Spleen (tissue), 11 donors: Measurements from ENCODE around the gene ZDHHC1. TPM values are rescaled to one million over a fixed set of nuclear protein-coding genes. Genes with fewer than 3 reads are reported as not detected.

Source experiments
- DNase-seq: peaks from one replicate; pipeline ENCODE4 v3.0.0-alpha.2; 2020
- H3K27ac ChIP-seq, 8 donors: fragments of 200-600 bp; sonication (generic) in 7 of 8; 1 replicate in 4 of 8; 2 replicates in 4 of 8; pipeline versions ENCODE4 v1.5.0 to v1.8.0; 2016 to 2021; ENCODE audit warnings: inconsistent platforms in 4 of 8, mild to moderate bottlenecking in 4 of 8, moderate library complexity in 1 of 8
- H3K27me3 ChIP-seq, 7 donors: fragments of 200-600 bp; sonication (generic) in 6 of 7; replicated peaks in 1 of 7; 1 replicate in 4 of 7; 2 replicates in 3 of 7; pipeline versions ENCODE4 v1.5.0 to v1.8.0; 2016 to 2021; ENCODE audit warnings: inconsistent platforms in 3 of 7, mild to moderate bottlenecking in 1 of 7
- H3K36me3 ChIP-seq, 6 donors: fragments of 200-600 bp; sonication (generic) in 5 of 6; 1 replicate in 4 of 6; 2 replicates in 2 of 6; pipeline versions ENCODE4 v1.5.0 to v1.8.0; 2016 to 2021; ENCODE audit warnings: inconsistent platforms in 2 of 6
- H3K4me1 ChIP-seq, 6 donors: fragments of 200-600 bp; sonication (generic) in 5 of 6; 1 replicate in 3 of 6; 2 replicates in 3 of 6; pipeline versions ENCODE4 v1.5.0 to v1.8.0; 2016 to 2021; ENCODE audit warnings: inconsistent platforms in 3 of 6
- H3K4me3 ChIP-seq, 8 donors: fragments of 200-600 bp; sonication (generic) in 7 of 8; 1 replicate in 4 of 8; 2 replicates in 4 of 8; pipeline versions ENCODE4 v1.5.0 to v1.8.0; 2016 to 2021; ENCODE audit warnings: inconsistent platforms in 4 of 8, mild to moderate bottlenecking in 4 of 8, moderate library complexity in 2 of 8
- H3K9me3 ChIP-seq, 8 donors: fragments of 200-600 bp; sonication (generic) in 7 of 8; 1 replicate in 4 of 8; 2 replicates in 4 of 8; pipeline versions ENCODE4 v1.5.0 to v1.8.0; 2016 to 2021; ENCODE audit warnings: inconsistent platforms in 4 of 8
- POLR2A ChIP-seq, 3 donors: fragments of 450-650 bp; IDR thresholded peaks; one replicate each; pipeline ENCODE4 v1.5.1; 2017; ENCODE audit warnings: antibody characterized with exemption in 3 of 3, mild to moderate bottlenecking in 1 of 3
- POLR2AphosphoS5 ChIP-seq, 3 donors: sonication (generic); formaldehyde crosslinking; IDR thresholded peaks; one replicate each; pipeline ENCODE4 v1.5.1; 2017; ENCODE audit warnings: antibody characterized with exemption in 3 of 3
- WGBS, 5 donors: extraction: QIAGEN DNeasy Blood & Tissue Kit in 3 of 5; methylation state at CpG; one replicate each; pipeline versions ENCODE4 v1.1.5 to v1.1.7; 2013 to 2018; 5-methylcytosine and 5-hydroxymethylcytosine counted together
- intact Hi-C: fragments of 100-400 bp; cut with DNase I; formaldehyde crosslinking; loops from one replicate; pipeline ENCODE4 v1.15.0; 2023; ENCODE audit warnings: low total_unique reads
- polyA plus RNA-seq, 3 donors: library from polyadenylated mRNA; stranded (reverse); fragments of 200-250 nt; gene quantifications; one replicate each; pipeline ENCODE4 v1.2.1, GENCODE V29; 2013
- total RNA-seq, 7 donors: library from RNA; depleted of rRNA in 3 of 7; stranded (reverse); fragments of >200 nt in 3 of 7; fragmentation: NEBNext Ultra II Directional in 4 of 7; extraction: Animal tissue kit (Norgen Biotek cat#: 25700) in 4 of 7; gene quantifications; one replicate each; pipeline versions ENCODE4 v1.1.0 to v1.2.1, GENCODE V29; 2016 to 2021
- TF ChIP-seq, protein P1 (sequence below), 11 experiments: fragments of 200-600 bp in 7 of 11; fragments of 450-650 bp in 4 of 11; sonication (generic) in 4 of 11; IDR thresholded peaks in 8 of 11; conservative IDR thresholded peaks in 3 of 11; 1 replicate in 7 of 11; 2 replicates in 4 of 11; pipeline versions ENCODE4 v1.4.0 to v1.8.0; 2016 to 2021; ENCODE audit warnings: antibody characterized with exemption in 11 of 11, inconsistent platforms in 4 of 11, mild to moderate bottlenecking in 1 of 11
- donor health status: healthy with polysubstance abuse.
- donor health status: DM: no; HTN: no; CAD: no; lungs with moderate emphysema.
- donor health status: DM: no; HTN: no; CAD: no.
- donor health status: Bipolar disorder and iron deficiency.
- donor health status: healthy.
- donor health status: DM: no; HTN: no; CAD: no.
- donor health status: DM: yes; HTN: yes; CAD: no.

The ZDHHC1 gene
- total and polyA plus RNA-seq, 10 donors: 2.1 to 31.2 (median 15.3) TPM

GRCh38 chr16:67396159-67397035, 19.9 kb downstream of the ZDHHC1 start:
- Histone ChIP-seq H3K4me3 (no peak overlapping the region), H3K9me3 (no peaks in the 10 kb centered on the region), H3K27me3 (peaks cover 0 to 60% (median 19%) of the 10 kb centered on the region in 7 donors), H3K36me3 (no peaks in the 10 kb centered on the region), H3K27ac (peak overlapping the region in 4 of 8 donors; percentile 6 to 69 (median 34)), H3K4me1 (peaks cover 31 to 81% (median 56%) of the 10 kb centered on the region in 6 donors)
- intact Hi-C loops: no loop called here
- TF ChIP-seq POLR2AphosphoS5 (IDR thresholded peaks at IDR 0.05) (peak in 2 of 3 donors; percentile 33 to 48), POLR2A (IDR thresholded peaks at IDR 0.05) (no peak)
- TF ChIP-seq, protein P1, sequence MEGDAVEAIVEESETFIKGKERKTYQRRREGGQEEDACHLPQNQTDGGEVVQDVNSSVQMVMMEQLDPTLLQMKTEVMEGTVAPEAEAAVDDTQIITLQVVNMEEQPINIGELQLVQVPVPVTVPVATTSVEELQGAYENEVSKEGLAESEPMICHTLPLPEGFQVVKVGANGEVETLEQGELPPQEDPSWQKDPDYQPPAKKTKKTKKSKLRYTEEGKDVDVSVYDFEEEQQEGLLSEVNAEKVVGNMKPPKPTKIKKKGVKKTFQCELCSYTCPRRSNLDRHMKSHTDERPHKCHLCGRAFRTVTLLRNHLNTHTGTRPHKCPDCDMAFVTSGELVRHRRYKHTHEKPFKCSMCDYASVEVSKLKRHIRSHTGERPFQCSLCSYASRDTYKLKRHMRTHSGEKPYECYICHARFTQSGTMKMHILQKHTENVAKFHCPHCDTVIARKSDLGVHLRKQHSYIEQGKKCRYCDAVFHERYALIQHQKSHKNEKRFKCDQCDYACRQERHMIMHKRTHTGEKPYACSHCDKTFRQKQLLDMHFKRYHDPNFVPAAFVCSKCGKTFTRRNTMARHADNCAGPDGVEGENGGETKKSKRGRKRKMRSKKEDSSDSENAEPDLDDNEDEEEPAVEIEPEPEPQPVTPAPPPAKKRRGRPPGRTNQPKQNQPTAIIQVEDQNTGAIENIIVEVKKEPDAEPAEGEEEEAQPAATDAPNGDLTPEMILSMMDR (IDR thresholded peaks at IDR 0.05 in 8 of 11, conservative IDR thresholded peaks at IDR 0.05 in 3 of 11): no peak
- 55 to 81% (median 62%) methylated on average over 23 to 31 of the region's 31 CpGs for WGBS, 5 donors
- peak; percentile 74 for DNase-seq

GRCh38 chr16:67395458-67396158, 20.7 kb downstream of the ZDHHC1 start:
- intact Hi-C loops: no loop called here
- no peaks in the 10 kb centered on the region for H3K36me3 ChIP-seq
- H3K27me3 ChIP-seq: peaks cover 0 to 60% (median 19%) of the 10 kb centered on the region in 7 donors
- TF ChIP-seq, protein P1 (IDR thresholded peaks at IDR 0.05 in 8 of 11, conservative IDR thresholded peaks at IDR 0.05 in 3 of 11): no peak
- TF ChIP-seq POLR2A (IDR thresholded peaks at IDR 0.05) (no peak), POLR2AphosphoS5 (IDR thresholded peaks at IDR 0.05) (no peak)
- H3K9me3 ChIP-seq: no peaks in the 10 kb centered on the region
- peak; percentile 70 for DNase-seq
- 82 to 89% (median 85%) methylated on average over 5 to 13 of the region's 13 CpGs for WGBS, 5 donors
- H3K4me3 ChIP-seq: no peak overlapping the region
- H3K27ac ChIP-seq: peak overlapping the region in 3 of 8 donors; percentile 14 to 69 (median 61)
- H3K4me1 ChIP-seq: peaks cover 31 to 89% (median 62%) of the 10 kb centered on the region in 6 donors

GRCh38 chr16:67395105-67395457, 21.2 kb downstream of the ZDHHC1 start:
- intact Hi-C loops: no loop called here
- H3K4me1 ChIP-seq: peaks cover 31 to 94% (median 65%) of the 10 kb centered on the region in 6 donors
- TF ChIP-seq, protein P1 (IDR thresholded peaks at IDR 0.05 in 8 of 11, conservative IDR thresholded peaks at IDR 0.05 in 3 of 11): no peak
- TF ChIP-seq POLR2AphosphoS5 (IDR thresholded peaks at IDR 0.05): peak in 1 of 3 donors; percentile 39
- H3K9me3 ChIP-seq: no peaks in the 10 kb centered on the region
- WGBS, 5 donors: 28 to 63% (median 47%) methylated on average over 2 to 10 of the region's 10 CpGs
- H3K4me3 ChIP-seq: peak overlapping the region in 5 of 8 donors; percentile 25 to 62 (median 37)
- no peak for DNase-seq
- H3K27ac ChIP-seq: peak overlapping the region in 3 of 8 donors; percentile 14 to 69 (median 61)
- peaks cover 0 to 57% (median 19%) of the 10 kb centered on the region in 7 donors for H3K27me3 ChIP-seq
- no peaks in the 10 kb centered on the region for H3K36me3 ChIP-seq
